ENCODE data around the gene PRKCE. TPM values are rescaled to one million over a fixed set of nuclear protein-coding genes. Genes with fewer than 3 reads are reported as not detected.

The PRKCE gene
- total RNA-seq, 1 experiment from 2014 or later = 1.3 TPM

DNA sequence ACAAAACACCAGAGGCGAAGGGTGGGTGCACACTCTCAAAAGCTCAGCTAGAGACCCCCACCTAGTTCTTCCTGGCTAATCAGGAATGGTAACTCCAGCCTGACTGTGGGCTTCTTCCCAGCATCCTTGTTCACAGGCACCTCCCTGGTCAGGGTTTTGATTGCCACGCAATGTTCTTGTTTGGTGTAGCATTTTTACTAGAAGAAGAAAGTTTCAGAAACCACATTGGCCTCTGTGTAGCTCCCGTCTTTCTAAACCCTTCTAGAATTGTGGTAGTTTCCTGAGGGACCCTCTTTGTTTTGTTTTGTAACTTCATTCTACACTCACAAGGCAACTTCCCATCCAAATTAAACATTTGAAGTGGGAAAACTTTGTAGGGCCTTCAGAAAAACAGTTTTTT, 391.2 kb downstream of the PRKCE start:
- Mint-ChIP-seq H3K4me1 (peaks cover 4 to 6% of the 10 kb centered on the region in 2 experiments; a peak in 3 of 4 replicates), H3K36me3 (ENCODE audit: insufficient read depth in 1 of 3, low read depth in 3 of 3) (no peaks in the 10 kb centered on the region), H3K9me3 (no peaks in the 10 kb centered on the region), H3K27me3 (ENCODE audit: low read depth) (no peaks in the 10 kb centered on the region), H3K27ac (no peak overlapping the region), H3K4me3 (no peak overlapping the region)
- Histone ChIP-seq H3K4me2 (ENCODE audit: insufficient read depth, insufficient read length, low read length) (no peak overlapping the region), H2AK5ac (ENCODE audit: insufficient read length, low read length) (no peak overlapping the region), H3K79me1 (ENCODE audit: insufficient read depth, low read depth, low read length, poor library complexity, severe bottlenecking) (no peaks in the 10 kb centered on the region), H2BK12ac (ENCODE audit: insufficient read length, low read depth, low read length) (no peak overlapping the region), H3K9me3 (ENCODE audit: control insufficient read depth, low read depth, low read length) (no peaks in the 10 kb centered on the region), H4K8ac (replicated peaks; ENCODE audit: insufficient read length, low read depth, low read length) (no peak overlapping the region), H4K91ac (ENCODE audit: insufficient read length, low read depth, low read length) (no peak overlapping the region), H3T11ph (ENCODE audit: low read length) (no peak overlapping the region), H2BK5ac (ENCODE audit: insufficient read length, low read length) (no peak overlapping the region), H2BK20ac (ENCODE audit: low read depth, low read length, poor library complexity, severe bottlenecking) (no peak overlapping the region), H2BK15ac (ENCODE audit: low read depth, low read length) (no peak overlapping the region), H3K18ac (ENCODE audit: insufficient read length, low read depth, low read length) (no peak overlapping the region), H3K23me2 (ENCODE audit: insufficient read length, low read depth, low read length, poor library complexity, severe bottlenecking) (no peaks in the 10 kb centered on the region), H4K20me1 (ENCODE audit: control insufficient read depth, insufficient read depth, insufficient read length) (no peaks in the 10 kb centered on the region), H3K9ac (ENCODE audit: extremely low read depth, insufficient read length, low read length) (no peak overlapping the region), H3K79me2 (ENCODE audit: insufficient read depth, low read length) (no peaks in the 10 kb centered on the region), H3K27ac (ENCODE audit: insufficient read length, low read depth, low read length) (no peak overlapping the region), H3K4me1 (ENCODE audit: insufficient read depth, low read length) (no peaks in the 10 kb centered on the region), H3K14ac (ENCODE audit: insufficient read depth, low read length) (no peak overlapping the region), H3K56ac (ENCODE audit: insufficient read length, low read depth, low read length) (no peak overlapping the region), H2AFZ (ENCODE audit: low read length) (no peak overlapping the region), H2BK120ac (ENCODE audit: low read depth, low read length, poor library complexity, severe bottlenecking) (no peak overlapping the region), H3K23ac (ENCODE audit: insufficient read length, low read depth, low read length) (no peak overlapping the region), H4K5ac (ENCODE audit: insufficient read length, low read depth, low read length) (no peak overlapping the region), H3K27me3 (ENCODE audit: insufficient read depth, low read length) (no peaks in the 10 kb centered on the region), H3K4ac (ENCODE audit: low read depth, low read length) (no peak overlapping the region)
- TF ChIP-seq, protein P1, sequence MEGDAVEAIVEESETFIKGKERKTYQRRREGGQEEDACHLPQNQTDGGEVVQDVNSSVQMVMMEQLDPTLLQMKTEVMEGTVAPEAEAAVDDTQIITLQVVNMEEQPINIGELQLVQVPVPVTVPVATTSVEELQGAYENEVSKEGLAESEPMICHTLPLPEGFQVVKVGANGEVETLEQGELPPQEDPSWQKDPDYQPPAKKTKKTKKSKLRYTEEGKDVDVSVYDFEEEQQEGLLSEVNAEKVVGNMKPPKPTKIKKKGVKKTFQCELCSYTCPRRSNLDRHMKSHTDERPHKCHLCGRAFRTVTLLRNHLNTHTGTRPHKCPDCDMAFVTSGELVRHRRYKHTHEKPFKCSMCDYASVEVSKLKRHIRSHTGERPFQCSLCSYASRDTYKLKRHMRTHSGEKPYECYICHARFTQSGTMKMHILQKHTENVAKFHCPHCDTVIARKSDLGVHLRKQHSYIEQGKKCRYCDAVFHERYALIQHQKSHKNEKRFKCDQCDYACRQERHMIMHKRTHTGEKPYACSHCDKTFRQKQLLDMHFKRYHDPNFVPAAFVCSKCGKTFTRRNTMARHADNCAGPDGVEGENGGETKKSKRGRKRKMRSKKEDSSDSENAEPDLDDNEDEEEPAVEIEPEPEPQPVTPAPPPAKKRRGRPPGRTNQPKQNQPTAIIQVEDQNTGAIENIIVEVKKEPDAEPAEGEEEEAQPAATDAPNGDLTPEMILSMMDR (conservative IDR thresholded peaks at IDR 0.05) = no peak
- WGBS (ENCODE audit: extremely low coverage, insufficient read length, low lambda C conversion rate) = no CpG with 5 or more reads among the region's 3 CpGs
- no peak for DNase-seq
